ENCODE results near the gene VARS1.

DNA sequence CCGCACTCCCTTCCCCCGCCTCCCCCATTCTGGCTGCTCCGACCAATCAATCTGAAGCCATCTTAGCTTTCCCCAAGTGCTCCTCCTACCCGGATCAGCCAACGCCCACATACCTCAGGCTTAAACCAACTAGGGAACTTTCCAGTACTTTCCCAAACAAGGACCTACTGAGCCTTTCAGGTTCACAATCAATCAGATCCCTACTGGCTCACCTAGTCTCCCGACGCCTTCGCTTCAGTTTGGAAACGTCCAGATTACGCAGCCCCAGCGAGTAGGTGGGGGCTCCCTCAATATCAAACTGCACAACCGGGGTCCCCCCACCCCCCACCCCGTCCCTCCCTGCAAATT is 19.1 kb upstream of the VARS1 start:
- no peak for TF ChIP-seq EZH2phosphoT487 (IDR thresholded peaks at IDR 0.05; ENCODE audit: insufficient read depth, low read depth)
- no peak for TF ChIP-seq EZH2 (IDR thresholded peaks at IDR 0.05; ENCODE audit: insufficient read depth, poor library complexity, severe bottlenecking)
